NT2/D1 (cell line): ENCODE data around the gene TMEM74B.

Experiments
- SUZ12 ChIP-seq: IDR thresholded peaks from 2 replicates; pipeline ENCODE4 v1.6.1; 2011; ENCODE audit not compliant: insufficient read length, insufficient read depth; ENCODE audit errors: extremely low read depth
- YY1 ChIP-seq: IDR thresholded peaks from 2 replicates; pipeline ENCODE4 v1.6.1; 2011; ENCODE audit not compliant: insufficient read length, insufficient read depth

GRCh38 chr20:1198751-1199150 lies 14.0 kb upstream of the TMEM74B start:
- TF ChIP-seq SUZ12 = no peak
- TF ChIP-seq YY1 = no peak
